Measurements from ENCODE around the gene ZNF438. TPM values are rescaled to one million over a fixed set of nuclear protein-coding genes. Genes with fewer than 3 reads are reported as not detected.

The ZNF438 gene
- total and polyA plus RNA-seq, 2 of the 8 experiments (the other 6 are each of a cell fraction or from before 2014, with no cell fraction given), result 0.95 to 1.7 TPM

DNA sequence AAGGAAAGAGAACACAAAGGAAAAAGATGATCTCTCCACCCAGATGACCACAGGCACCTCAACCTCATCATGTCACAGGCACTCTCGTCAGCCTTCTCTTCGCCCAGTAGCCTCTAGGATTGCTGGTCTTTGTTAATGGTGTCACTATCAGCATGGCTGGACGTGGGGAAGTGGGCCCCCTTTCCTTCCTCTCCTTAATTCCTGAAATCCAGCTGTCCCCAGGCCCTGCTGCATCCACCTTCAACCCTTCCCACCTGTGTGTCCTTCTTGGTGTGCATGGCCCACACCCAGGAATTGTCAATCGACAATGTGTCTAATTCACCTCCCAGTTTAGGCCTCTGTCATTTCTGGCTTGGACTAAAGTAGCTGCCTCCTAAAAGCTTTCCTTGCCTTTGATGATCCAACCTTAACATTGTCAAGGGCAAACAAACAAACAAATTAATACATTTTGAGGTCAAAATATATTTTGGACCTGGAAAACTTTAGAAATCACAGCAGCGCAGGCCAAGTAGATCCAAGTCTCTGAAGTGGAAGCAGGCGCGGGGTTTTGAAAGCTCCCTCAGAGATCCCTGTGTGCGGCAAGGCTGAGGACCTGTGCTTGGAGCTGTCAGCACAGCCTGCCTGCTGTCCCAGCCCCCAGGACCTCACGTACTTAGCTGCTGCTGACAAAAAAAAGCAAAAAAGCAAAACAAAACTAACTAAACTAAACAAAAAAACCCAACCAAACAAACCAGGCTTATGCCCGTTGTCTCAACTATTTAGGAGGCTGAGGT, 208.8 kb downstream of the ZNF438 start:
- TF ChIP-seq RNF2 (IDR thresholded peaks at IDR 0.05; ENCODE audit: borderline replicate concordance, low read depth, low read length, missing control alignments, poor library complexity, severe bottlenecking), result no peak
- TF ChIP-seq TBP (IDR thresholded peaks at IDR 0.05; ENCODE audit: low read depth, low read length), result no peak
- no peak for TF ChIP-seq SP1 (IDR thresholded peaks at IDR 0.05; ENCODE audit: low read depth, low read length)
- TF ChIP-seq TAF7 (optimal IDR thresholded peaks at IDR 0.05; ENCODE audit: borderline replicate concordance, low read depth, low read length), result no peak
- no peak for TF ChIP-seq SIX5 (IDR thresholded peaks at IDR 0.05; ENCODE audit: low read depth, low read length)
- TF ChIP-seq, protein P1, sequence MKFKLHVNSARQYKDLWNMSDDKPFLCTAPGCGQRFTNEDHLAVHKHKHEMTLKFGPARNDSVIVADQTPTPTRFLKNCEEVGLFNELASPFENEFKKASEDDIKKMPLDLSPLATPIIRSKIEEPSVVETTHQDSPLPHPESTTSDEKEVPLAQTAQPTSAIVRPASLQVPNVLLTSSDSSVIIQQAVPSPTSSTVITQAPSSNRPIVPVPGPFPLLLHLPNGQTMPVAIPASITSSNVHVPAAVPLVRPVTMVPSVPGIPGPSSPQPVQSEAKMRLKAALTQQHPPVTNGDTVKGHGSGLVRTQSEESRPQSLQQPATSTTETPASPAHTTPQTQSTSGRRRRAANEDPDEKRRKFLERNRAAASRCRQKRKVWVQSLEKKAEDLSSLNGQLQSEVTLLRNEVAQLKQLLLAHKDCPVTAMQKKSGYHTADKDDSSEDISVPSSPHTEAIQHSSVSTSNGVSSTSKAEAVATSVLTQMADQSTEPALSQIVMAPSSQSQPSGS (IDR thresholded peaks at IDR 0.05; ENCODE audit: low read length), result no peak
- no peak for TF ChIP-seq CBX8 (IDR thresholded peaks at IDR 0.05; ENCODE audit: borderline replicate concordance, low read depth, low read length)
- Histone ChIP-seq H3K18ac (ENCODE audit: extremely low read depth, low read length) (no peak overlapping the region), H3K79me1 (ENCODE audit: low read depth, low read length) (no peaks in the 10 kb centered on the region), H3K79me2 (ENCODE audit: control insufficient read depth in 1 of 2, insufficient read depth in 2 of 2, low read length in 2 of 2) (no peaks in the 10 kb centered on the region), H3K4ac (replicated peaks; ENCODE audit: insufficient read length, low read depth, low read length) (no peak overlapping the region), H4K8ac (ENCODE audit: extremely low read depth, insufficient read depth, low read length) (no peak overlapping the region), H3K36me3 (ENCODE audit: control insufficient read depth in 2 of 4, insufficient read depth in 4 of 4, low read length in 3 of 4) (no peaks in the 10 kb centered on the region), H2BK20ac (ENCODE audit: low read length) (no peak overlapping the region), H3K4me1 (replicated peaks in 1 of 4; ENCODE audit: control insufficient read depth in 3 of 4, insufficient read depth in 4 of 4, low read length in 3 of 4) (no peaks in the 10 kb centered on the region), H3K27ac (ENCODE audit: low read depth, low read length) (no peak overlapping the region), H2AFZ (ENCODE audit: low read length) (no peak overlapping the region), H3K27me3 (replicated peaks in 1 of 4; ENCODE audit: control insufficient read depth in 3 of 4, extremely low read depth in 1 of 4, insufficient read depth in 3 of 4, low read length in 3 of 4) (peaks cover 0 to 3% (median 0%) of the 10 kb centered on the region in 4 experiments; a peak in 3 of 7 replicates), H4K20me1 (replicated peaks in 1 of 2; ENCODE audit: control insufficient read depth in 1 of 2, insufficient read depth in 2 of 2, low read length in 2 of 2) (no peaks in the 10 kb centered on the region), H3K14ac (ENCODE audit: insufficient read length) (no peak overlapping the region), H3K23ac (ENCODE audit: insufficient read length) (no peak overlapping the region), H2BK12ac (ENCODE audit: low read depth, low read length) (no peak overlapping the region), H2AK5ac (ENCODE audit: low read depth, low read length) (no peak overlapping the region), H3K4me2 (ENCODE audit: insufficient read depth in 1 of 2, low read depth in 2 of 2, low read length in 2 of 2) (no peak overlapping the region), H3K56ac (replicated peaks; ENCODE audit: insufficient read length, low read depth, low read length) (no peak overlapping the region), H4K5ac (ENCODE audit: insufficient read length, low read depth, low read length) (no peak overlapping the region), H3K4me3 (ENCODE audit: extremely low read depth in 1 of 4, insufficient read depth in 2 of 4, low read depth in 3 of 4, low read length in 4 of 4) (no peak overlapping the region), H2BK120ac (replicated peaks; ENCODE audit: low read depth, low read length) (no peak overlapping the region), H3K9ac (replicated peaks in 1 of 4; ENCODE audit: extremely low read depth in 1 of 4, low read depth in 3 of 4, low read length in 3 of 4) (no peak overlapping the region), H3K9me3 (ENCODE audit: insufficient read depth in 2 of 2, low read depth in 1 of 2, low read length in 1 of 2) (no peaks in the 10 kb centered on the region; a peak in 1 of 4 replicates), H4K91ac (replicated peaks; ENCODE audit: insufficient read length, low read length) (no peak overlapping the region), H2BK15ac (ENCODE audit: low read length) (no peak overlapping the region), H3K23me2 (ENCODE audit: low read depth, low read length) (no peaks in the 10 kb centered on the region), H2BK5ac (ENCODE audit: low read depth, low read length) (no peak overlapping the region)
- ChIA-PET POLR2A (ENCODE audit: partially characterized antibody) (no interaction called here), CTCF (ENCODE audit: partially characterized antibody) (interaction anchor here (1.0 to 1.1 kb wide), 2 partner anchors 12 to 71 kb away, joined by 3 read pairs; no protein-coding TSS in a partner anchor)
- no peak for FAIRE-seq
- DNase-seq (ENCODE audit: low read depth in 1 of 2, low spot score in 2 of 2), result no peak
- WGBS, 2 experiments (ENCODE audit: extremely low coverage in 1 of 2, insufficient coverage in 1 of 2, insufficient read length in 1 of 2, insufficient replicate concordance in 2 of 2, low coverage in 1 of 2, low lambda C conversion rate in 2 of 2, missing lambda C conversion rate in 1 of 2), result 95% methylated on average over 10 of the region's 10 CpGs; no CpG with 5 or more reads in 1 of the 2 experiments
